OCI-LY1 (cell line): ENCODE measurements around the gene PDHX.

Source experiments
- H2AFZ ChIP-seq: fragments of 200-600 bp; sonication (generic), shearing (Covaris generic); 2 replicates; pipeline ENCODE4 v1.6.0; 2014; ENCODE audit warnings: antibody characterized with exemption, mild to moderate bottlenecking, low read length
- H3F3A ChIP-seq: fragments of 200-600 bp; sonication (generic), shearing (Covaris generic); 2 replicates; pipeline ENCODE4 v1.6.0; 2014; ENCODE audit warnings: mild to moderate bottlenecking, antibody characterized with exemption, low read length, moderate library complexity; ENCODE audit not compliant: insufficient read depth
- H3K27ac ChIP-seq: fragments of 200-600 bp; sonication (generic); 2 replicates; pipeline ENCODE4 v1.5.1; 2014; ENCODE audit warnings: low read length, mixed run types, mild to moderate bottlenecking, low read depth; ENCODE audit not compliant: poor library complexity, severe bottlenecking
- H3K27me3 ChIP-seq: fragments of 200-600 bp; sonication (generic); 2 replicates; pipeline ENCODE4 v1.6.0; 2014; ENCODE audit warnings: antibody characterized with exemption, mild to moderate bottlenecking, low read length, moderate library complexity; ENCODE audit not compliant: insufficient read depth
- H3K36me3 ChIP-seq: fragments of 200-600 bp; sonication (generic); 2 replicates; pipeline ENCODE4 v1.6.1; 2014; ENCODE audit warnings: mild to moderate bottlenecking, antibody characterized with exemption, low read length, moderate library complexity, mixed read lengths; ENCODE audit not compliant: insufficient read depth
- H3K4me1 ChIP-seq: fragments of 200-600 bp; sonication (generic); 2 replicates; pipeline ENCODE4 v1.5.1; 2014; ENCODE audit warnings: mild to moderate bottlenecking, low read length, moderate library complexity; ENCODE audit not compliant: insufficient read depth, severe bottlenecking
- H3K4me2 ChIP-seq: fragments of 200-600 bp; sonication (generic), shearing (Covaris generic); 2 replicates; pipeline ENCODE4 v1.6.1; 2014; ENCODE audit warnings: low read length
- H3K4me3 ChIP-seq: fragments of 200-600 bp; sonication (generic); 2 replicates; pipeline ENCODE4 v1.5.1; 2014; ENCODE audit warnings: low read length, low read depth, mild to moderate bottlenecking, mixed read lengths; ENCODE audit not compliant: poor library complexity, severe bottlenecking
- H3K79me2 ChIP-seq: fragments of 200-600 bp; shearing (Covaris generic); 2 replicates; pipeline ENCODE4 v1.6.1; 2016; ENCODE audit warnings: mixed run types, low read length, mixed read lengths; ENCODE audit not compliant: insufficient read depth
- H3K9ac ChIP-seq: fragments of 200-600 bp; sonication (generic), shearing (Covaris generic); 2 replicates; pipeline ENCODE4 v1.6.1; 2014; ENCODE audit warnings: mild to moderate bottlenecking, low read length, mixed read lengths
- H3K9me2 ChIP-seq: fragments of 200-600 bp; sonication (generic), shearing (Covaris generic); 2 replicates; pipeline ENCODE4 v1.6.1; 2014; ENCODE audit warnings: low read depth, mild to moderate bottlenecking, low read length, mixed read lengths
- H3K9me3 ChIP-seq: fragments of 200-600 bp; shearing (Covaris generic); 2 replicates; pipeline ENCODE4 v1.6.1; 2014; ENCODE audit warnings: low read length, mixed read lengths
- H4K20me1 ChIP-seq: fragments of 200-600 bp; sonication (generic), shearing (Covaris generic); 2 replicates; pipeline ENCODE4 v1.6.0; 2016; ENCODE audit warnings: mild to moderate bottlenecking, low read length; ENCODE audit not compliant: insufficient read depth
- EZH2 ChIP-seq: fragments of 200-600 bp; sonication (generic), shearing (Covaris generic); IDR thresholded peaks from 2 replicates; pipeline ENCODE4 v1.8.0; 2017; ENCODE audit warnings: borderline replicate concordance, mixed run types, mild to moderate bottlenecking, antibody characterized with exemption, low read length, moderate library complexity, mixed read lengths
- TF ChIP-seq, protein P1 (sequence below): fragments of 200-600 bp; sonication (generic), shearing (Covaris generic); IDR thresholded peaks from 2 replicates; pipeline ENCODE4 v1.5.1; 2017; ENCODE audit warnings: mild to moderate bottlenecking, antibody characterized with exemption, low read length, moderate library complexity, mixed read lengths

The PDHX gene

DNA sequence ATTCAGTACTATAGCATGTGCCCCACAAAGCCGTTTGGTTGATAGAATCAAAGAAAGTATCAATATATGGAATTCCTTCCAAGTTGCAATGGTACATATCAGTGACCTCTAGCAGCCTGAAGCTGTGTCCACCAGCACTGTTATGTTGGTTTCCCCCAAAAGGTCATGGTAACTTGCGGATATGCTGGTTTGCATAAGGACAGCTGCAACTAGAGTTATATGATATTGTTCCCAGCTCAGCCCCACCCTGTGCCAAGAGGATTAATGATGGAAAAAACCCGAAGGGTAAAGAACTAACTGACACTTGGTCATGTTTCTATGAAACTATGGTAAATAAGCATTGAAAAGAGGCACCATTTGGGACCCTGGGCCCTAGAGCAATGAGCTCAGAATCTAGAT lies 93.5 kb downstream of the PDHX start:
- no peak for TF ChIP-seq EZH2
- TF ChIP-seq, protein P1, sequence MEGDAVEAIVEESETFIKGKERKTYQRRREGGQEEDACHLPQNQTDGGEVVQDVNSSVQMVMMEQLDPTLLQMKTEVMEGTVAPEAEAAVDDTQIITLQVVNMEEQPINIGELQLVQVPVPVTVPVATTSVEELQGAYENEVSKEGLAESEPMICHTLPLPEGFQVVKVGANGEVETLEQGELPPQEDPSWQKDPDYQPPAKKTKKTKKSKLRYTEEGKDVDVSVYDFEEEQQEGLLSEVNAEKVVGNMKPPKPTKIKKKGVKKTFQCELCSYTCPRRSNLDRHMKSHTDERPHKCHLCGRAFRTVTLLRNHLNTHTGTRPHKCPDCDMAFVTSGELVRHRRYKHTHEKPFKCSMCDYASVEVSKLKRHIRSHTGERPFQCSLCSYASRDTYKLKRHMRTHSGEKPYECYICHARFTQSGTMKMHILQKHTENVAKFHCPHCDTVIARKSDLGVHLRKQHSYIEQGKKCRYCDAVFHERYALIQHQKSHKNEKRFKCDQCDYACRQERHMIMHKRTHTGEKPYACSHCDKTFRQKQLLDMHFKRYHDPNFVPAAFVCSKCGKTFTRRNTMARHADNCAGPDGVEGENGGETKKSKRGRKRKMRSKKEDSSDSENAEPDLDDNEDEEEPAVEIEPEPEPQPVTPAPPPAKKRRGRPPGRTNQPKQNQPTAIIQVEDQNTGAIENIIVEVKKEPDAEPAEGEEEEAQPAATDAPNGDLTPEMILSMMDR = no peak
- Histone ChIP-seq H3K36me3 (no peaks in the 10 kb centered on the region), H4K20me1 (no peaks in the 10 kb centered on the region), H3F3A (no peaks in the 10 kb centered on the region), H2AFZ (no peak overlapping the region), H3K9ac (no peak overlapping the region), H3K27ac (no peak overlapping the region), H3K4me3 (no peak overlapping the region), H3K9me2 (no peaks in the 10 kb centered on the region), H3K4me2 (no peak overlapping the region), H3K79me2 (no peaks in the 10 kb centered on the region), H3K9me3 (no peaks in the 10 kb centered on the region), H3K4me1 (no peaks in the 10 kb centered on the region), H3K27me3 (no peaks in the 10 kb centered on the region)

DNA sequence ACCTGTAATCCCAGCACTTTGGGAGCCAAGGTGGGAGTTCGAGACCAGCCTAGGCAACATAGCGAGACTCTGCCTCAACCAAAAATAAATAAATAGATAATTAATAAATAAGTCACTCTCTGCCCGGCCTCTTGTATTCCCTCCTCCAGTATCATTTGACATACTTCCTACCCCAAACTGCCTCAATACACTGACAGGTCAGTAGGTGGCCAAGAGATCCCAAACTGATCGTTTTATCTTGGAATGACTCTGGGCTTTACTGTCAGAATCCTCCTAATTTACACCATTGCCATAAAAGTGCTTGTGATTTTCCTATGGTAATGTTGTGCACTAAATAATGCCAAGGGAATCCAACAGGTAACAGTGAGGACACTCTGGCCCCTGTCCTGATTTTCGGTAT lies 94.2 kb downstream of the PDHX start:
- Histone ChIP-seq H3F3A (no peaks in the 10 kb centered on the region), H3K9me2 (no peaks in the 10 kb centered on the region), H3K9ac (no peak overlapping the region), H3K79me2 (no peaks in the 10 kb centered on the region), H3K9me3 (no peaks in the 10 kb centered on the region), H3K36me3 (no peaks in the 10 kb centered on the region), H3K4me1 (no peaks in the 10 kb centered on the region), H4K20me1 (no peaks in the 10 kb centered on the region), H3K4me2 (no peak overlapping the region), H3K27me3 (no peaks in the 10 kb centered on the region), H3K4me3 (no peak overlapping the region), H2AFZ (no peak overlapping the region), H3K27ac (no peak overlapping the region)
- TF ChIP-seq, protein P1 = no peak
- no peak for TF ChIP-seq EZH2

DNA sequence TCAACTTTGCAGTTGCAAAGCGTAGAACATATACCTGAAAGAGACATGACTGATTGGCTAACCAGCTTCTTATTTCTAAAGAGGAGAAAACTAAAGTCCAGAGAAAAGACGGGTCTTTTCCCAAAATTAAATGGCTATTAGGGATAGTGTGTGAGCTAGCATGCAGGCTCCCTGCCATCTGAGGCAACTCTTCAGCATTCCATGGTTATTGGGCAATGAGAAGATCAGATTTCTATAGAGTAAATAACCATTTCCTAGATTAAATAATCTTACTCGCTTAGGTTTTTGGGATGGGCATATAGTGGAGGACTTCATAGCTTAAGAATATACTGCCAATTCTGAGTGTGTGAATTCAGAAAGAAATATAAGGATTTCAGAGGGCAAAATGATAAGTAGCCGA lies 95.0 kb downstream of the PDHX start:
- H3K79me2 ChIP-seq = no peaks in the 10 kb centered on the region
- no peak overlapping the region for H3K4me3 ChIP-seq
- no peak overlapping the region for H3K9ac ChIP-seq
- H3K27me3 ChIP-seq = no peaks in the 10 kb centered on the region
- no peaks in the 10 kb centered on the region for H4K20me1 ChIP-seq
- no peaks in the 10 kb centered on the region for H3K36me3 ChIP-seq
- H3K9me3 ChIP-seq = no peaks in the 10 kb centered on the region
- H2AFZ ChIP-seq = no peak overlapping the region
- H3F3A ChIP-seq = no peaks in the 10 kb centered on the region
- no peak overlapping the region for H3K27ac ChIP-seq
- TF ChIP-seq, protein P1 = no peak
- TF ChIP-seq EZH2 = no peak
- no peak overlapping the region for H3K4me2 ChIP-seq
- H3K9me2 ChIP-seq = no peaks in the 10 kb centered on the region
- H3K4me1 ChIP-seq = no peaks in the 10 kb centered on the region
